ENCODE results near the gene ABRAXAS1.
"Not testable (repeated sequence)": the region's sequence is repeated elsewhere in the genome, so short reads cannot be mapped to it uniquely, and the experiment has no call there.

- TF ChIP-seq, protein P1, sequence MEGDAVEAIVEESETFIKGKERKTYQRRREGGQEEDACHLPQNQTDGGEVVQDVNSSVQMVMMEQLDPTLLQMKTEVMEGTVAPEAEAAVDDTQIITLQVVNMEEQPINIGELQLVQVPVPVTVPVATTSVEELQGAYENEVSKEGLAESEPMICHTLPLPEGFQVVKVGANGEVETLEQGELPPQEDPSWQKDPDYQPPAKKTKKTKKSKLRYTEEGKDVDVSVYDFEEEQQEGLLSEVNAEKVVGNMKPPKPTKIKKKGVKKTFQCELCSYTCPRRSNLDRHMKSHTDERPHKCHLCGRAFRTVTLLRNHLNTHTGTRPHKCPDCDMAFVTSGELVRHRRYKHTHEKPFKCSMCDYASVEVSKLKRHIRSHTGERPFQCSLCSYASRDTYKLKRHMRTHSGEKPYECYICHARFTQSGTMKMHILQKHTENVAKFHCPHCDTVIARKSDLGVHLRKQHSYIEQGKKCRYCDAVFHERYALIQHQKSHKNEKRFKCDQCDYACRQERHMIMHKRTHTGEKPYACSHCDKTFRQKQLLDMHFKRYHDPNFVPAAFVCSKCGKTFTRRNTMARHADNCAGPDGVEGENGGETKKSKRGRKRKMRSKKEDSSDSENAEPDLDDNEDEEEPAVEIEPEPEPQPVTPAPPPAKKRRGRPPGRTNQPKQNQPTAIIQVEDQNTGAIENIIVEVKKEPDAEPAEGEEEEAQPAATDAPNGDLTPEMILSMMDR (conservative IDR thresholded peaks at IDR 0.05; ENCODE audit: low read depth, low read length), result not testable (repeated sequence)
- TF ChIP-seq EZH2 (IDR thresholded peaks at IDR 0.05; ENCODE audit: borderline replicate concordance, low read depth, low read length, poor library complexity, severe bottlenecking), result not testable (repeated sequence)
Observed at GRCh38 chr4:83496085-83496917, 11.4 kb upstream of the ABRAXAS1 start.

Measured in A673 (cell line).